Left ventricle myocardium inferior (tissue), 1 donor: ENCODE results near the gene TRAF3IP1. TPM values are rescaled to one million over a fixed set of nuclear protein-coding genes. Genes with fewer than 3 reads are reported as not detected.

ENCODE experiments used
- DNase-seq: peaks from one replicate; pipeline ENCODE4 v3.0.0-alpha.2; 2020
- H3K27ac ChIP-seq: fragments of 200-600 bp; replicated peaks from 2 replicates; pipeline ENCODE4 v1.8.0; 2021
- H3K27me3 ChIP-seq: fragments of 200-600 bp; 2 replicates; pipeline ENCODE4 v1.8.0; 2021; ENCODE audit warnings: low read depth
- H3K36me3 ChIP-seq: fragments of 200-600 bp; 2 replicates; pipeline ENCODE4 v1.8.0; 2021
- H3K4me1 ChIP-seq: fragments of 200-600 bp; 2 replicates; pipeline ENCODE4 v1.8.0; 2021
- H3K4me3 ChIP-seq: fragments of 200-600 bp; 2 replicates; pipeline ENCODE4 v1.8.0; 2021; ENCODE audit warnings: mild to moderate bottlenecking, moderate library complexity
- H3K9me3 ChIP-seq: fragments of 200-600 bp; replicated peaks from 2 replicates; pipeline ENCODE4 v1.8.0; 2021
- CTCF ChIP-seq: fragments of 200-600 bp; IDR thresholded peaks from 2 replicates; pipeline ENCODE4 v1.8.0; 2021; ENCODE audit warnings: antibody characterized with exemption, mild to moderate bottlenecking, borderline replicate concordance
- intact Hi-C: fragments of 100-400 bp; cut with micrococcal nuclease; formaldehyde crosslinking; loops from one replicate; pipeline ENCODE4 v1.11.0; 2022
- total RNA-seq: library from RNA; stranded (reverse); fragmentation: NEBNext Ultra II Directional; extraction: Animal tissue kit (Norgen Biotek cat#: 25700); gene quantifications from one replicate; pipeline ENCODE4 v1.2.1, GENCODE V29; 2021
- donor health status: DM: no; HTN: yes; CAD: no; lungs with severe emphysema.

Gene TRAF3IP1
- total RNA-seq, 1 donor from 2014 or later, result 14.6 TPM

- H3K36me3 ChIP-seq, result peaks cover 37% of the 10 kb centered on the region
- no peak for TF ChIP-seq CTCF
- no peak overlapping the region for H3K4me3 ChIP-seq
Measured at GRCh38 chr2:238434846-238435751, 114.8 kb downstream of the TRAF3IP1 start.

GRCh38 chr2:238435752-238436096 is 115.4 kb downstream of the TRAF3IP1 start:
- no peak for TF ChIP-seq CTCF

More at GRCh38 chr2:238434846-238435751, 114.8 kb downstream of the TRAF3IP1 start:
- Histone ChIP-seq H3K9me3 (peaks cover 12% of the 10 kb centered on the region), H3K4me1 (peaks cover 19% of the 10 kb centered on the region), H3K27me3 (no peaks in the 10 kb centered on the region), H3K27ac (no peak overlapping the region)
- DNase-seq, result no peak
- intact Hi-C loops, result no loop called here

GRCh38 chr2:238438856-238439849 is 118.8 kb downstream of the TRAF3IP1 start:
- Histone ChIP-seq H3K9me3 (no peaks in the 10 kb centered on the region), H3K4me3 (peak overlapping the region; percentile 44), H3K27ac (peak overlapping the region; percentile 82), H3K27me3 (no peaks in the 10 kb centered on the region), H3K36me3 (peaks cover 21% of the 10 kb centered on the region), H3K4me1 (peaks cover 43% of the 10 kb centered on the region)
- intact Hi-C loops, result no loop called here
- TF ChIP-seq CTCF, result no peak
- no peak for DNase-seq

More at GRCh38 chr2:238435752-238436096, 115.4 kb downstream of the TRAF3IP1 start:
- H3K4me3 ChIP-seq, result no peak overlapping the region
- H3K27ac ChIP-seq, result no peak overlapping the region
- no peaks in the 10 kb centered on the region for H3K27me3 ChIP-seq
- peaks cover 33% of the 10 kb centered on the region for H3K36me3 ChIP-seq
- no peak for DNase-seq
- intact Hi-C loops, result no loop called here
- H3K4me1 ChIP-seq, result peaks cover 25% of the 10 kb centered on the region
- H3K9me3 ChIP-seq, result peaks cover 6% of the 10 kb centered on the region

GRCh38 chr2:238439917-238440316 is 119.6 kb downstream of the TRAF3IP1 start:
- no peak for TF ChIP-seq CTCF
- DNase-seq, result no peak
- Histone ChIP-seq H3K36me3 (peaks cover 21% of the 10 kb centered on the region), H3K4me3 (peak overlapping the region; percentile 44), H3K27ac (peak overlapping the region; percentile 82), H3K4me1 (peaks cover 43% of the 10 kb centered on the region), H3K9me3 (no peaks in the 10 kb centered on the region), H3K27me3 (no peaks in the 10 kb centered on the region)
- intact Hi-C loops, result no loop called here

GRCh38 chr2:238440331-238440730 is 120.0 kb downstream of the TRAF3IP1 start:
- intact Hi-C loops, result no loop called here
- no peak for DNase-seq
- no peaks in the 10 kb centered on the region for H3K27me3 ChIP-seq
- no peak for TF ChIP-seq CTCF
- H3K4me3 ChIP-seq, result no peak overlapping the region
- H3K4me1 ChIP-seq, result peaks cover 43% of the 10 kb centered on the region
- no peaks in the 10 kb centered on the region for H3K9me3 ChIP-seq
- H3K36me3 ChIP-seq, result peaks cover 21% of the 10 kb centered on the region
- H3K27ac ChIP-seq, result peak overlapping the region; percentile 82
